Neural cell (in vitro differentiated cells): ENCODE data around the gene RASGRP4. TPM values are rescaled to one million over a fixed set of nuclear protein-coding genes. Genes with fewer than 3 reads are reported as not detected.

Experiments used
- H2AFZ ChIP-seq: fragments of 200-600, 300-800 bp; sonication (generic), shearing (Covaris generic); 2 replicates; pipeline ENCODE4 v1.6.0; 2014; ENCODE audit warnings: low read depth, mild to moderate bottlenecking, antibody characterized with exemption, low read length, moderate library complexity
- H3F3A ChIP-seq: fragments of 200-600 bp; shearing (Covaris generic); 2 replicates; pipeline ENCODE4 v1.6.1; 2016; ENCODE audit warnings: mild to moderate bottlenecking, moderate library complexity, mixed read lengths, antibody characterized with exemption, low read length; ENCODE audit not compliant: insufficient read depth, poor library complexity, severe bottlenecking
- H3K27ac ChIP-seq: fragments of 200-600, 300-800 bp; sonication (generic), shearing (Covaris generic); 2 replicates; pipeline ENCODE4 v1.5.1; 2014; ENCODE audit warnings: mild to moderate bottlenecking, low read length, moderate library complexity
- H3K27me3 ChIP-seq: fragments of 300-800, 200-600 bp; sonication (generic), shearing (Covaris generic); 2 replicates; pipeline ENCODE4 v1.6.0; 2014; ENCODE audit warnings: mild to moderate bottlenecking, low read depth, low read length, moderate library complexity; ENCODE audit not compliant: insufficient read depth
- H3K36me3 ChIP-seq: fragments of 300-800, 200-600 bp; sonication (generic), shearing (Covaris generic); 2 replicates; pipeline ENCODE4 v1.5.1; 2014; ENCODE audit warnings: mild to moderate bottlenecking, antibody characterized with exemption, low read length, moderate library complexity; ENCODE audit not compliant: insufficient read depth
- H3K4me2 ChIP-seq: fragments of 300-800, 200-600 bp; sonication (generic), shearing (Covaris generic); 2 replicates; pipeline ENCODE4 v1.6.0; 2014; ENCODE audit warnings: mild to moderate bottlenecking, low read length
- H3K4me3 ChIP-seq: fragments of 300-800, 200-600 bp; sonication (generic), shearing (Covaris generic); 2 replicates; pipeline ENCODE4 v1.5.1; 2014; ENCODE audit warnings: mild to moderate bottlenecking, low read length, moderate library complexity
- H3K79me2 ChIP-seq: fragments of 200-600 bp; shearing (Covaris generic); replicated peaks from 2 replicates; pipeline ENCODE4 v1.6.0; 2014; ENCODE audit warnings: mild to moderate bottlenecking, low read length, moderate library complexity; ENCODE audit not compliant: insufficient read depth
- H3K9ac ChIP-seq: fragments of 300-800, 200-600 bp; sonication (generic), shearing (Covaris generic); 2 replicates; pipeline ENCODE4 v1.6.1; 2016; ENCODE audit warnings: mild to moderate bottlenecking, low read length, mixed read lengths
- H3K9me2 ChIP-seq: fragments of 200-600 bp; shearing (Covaris generic); 2 replicates; pipeline ENCODE4 v1.6.1; 2016; ENCODE audit warnings: mild to moderate bottlenecking, low read length, mixed read lengths; ENCODE audit not compliant: insufficient read depth
- H3K9me3 ChIP-seq: fragments of 200-600, 300-800 bp; sonication (generic), shearing (Covaris generic); 2 replicates; pipeline ENCODE4 v1.6.1; 2016; ENCODE audit warnings: mild to moderate bottlenecking, mixed run types, low read length, moderate library complexity, mixed read lengths
- H4K20me1 ChIP-seq: fragments of 200-600 bp; shearing (Covaris generic); 2 replicates; pipeline ENCODE4 v1.6.1; 2016; ENCODE audit warnings: mild to moderate bottlenecking, mixed run types; ENCODE audit not compliant: insufficient read depth
- EP300 ChIP-seq: fragments of 450-650 bp; conservative IDR thresholded peaks from 2 replicates; pipeline ENCODE4 v1.6.1; 2014; ENCODE audit warnings: antibody characterized with exemption, mild to moderate bottlenecking, moderate library complexity; ENCODE audit not compliant: poor library complexity, severe bottlenecking
- EZH2 ChIP-seq: fragments of 200-600, 300-800 bp; shearing (Covaris generic), sonication (generic); IDR thresholded peaks from 2 replicates; pipeline ENCODE4 v1.6.1; 2014; ENCODE audit warnings: antibody characterized with exemption, low read length, borderline replicate concordance, mild to moderate bottlenecking; ENCODE audit not compliant: insufficient read depth, poor library complexity, severe bottlenecking
- MXI1 ChIP-seq: fragments of 450-650 bp; conservative IDR thresholded peaks from 2 replicates; pipeline ENCODE4 v1.6.1; 2014; ENCODE audit warnings: antibody characterized with exemption, mild to moderate bottlenecking; ENCODE audit not compliant: poor library complexity, severe bottlenecking
- POLR2AphosphoS5 ChIP-seq: IDR thresholded peaks from 2 replicates; pipeline ENCODE4 v1.6.1; 2012
- RAD21 ChIP-seq: fragments of 450-650 bp; conservative IDR thresholded peaks from 2 replicates; pipeline ENCODE4 v1.6.1; 2014; ENCODE audit warnings: antibody characterized with exemption, mild to moderate bottlenecking, moderate library complexity
- SMC3 ChIP-seq: fragments of 450-650 bp; conservative IDR thresholded peaks from 2 replicates; pipeline ENCODE4 v1.6.1; 2014; ENCODE audit warnings: antibody characterized with exemption, mild to moderate bottlenecking, moderate library complexity; ENCODE audit not compliant: poor library complexity
- TAF1 ChIP-seq: IDR thresholded peaks from 2 replicates; pipeline ENCODE4 v1.6.1; 2012; ENCODE audit warnings: low read depth
- polyA plus RNA-seq: library from polyadenylated mRNA; depleted of rRNA; stranded (reverse); fragments of >200 nt; gene quantifications from 2 replicates; pipeline ENCODE4 v1.2.3, GENCODE V29; 2014
- TF ChIP-seq, protein P1 (sequence below): IDR thresholded peaks from 2 replicates; pipeline ENCODE4 v1.6.1; 2012; ENCODE audit warnings: borderline replicate concordance
- TF ChIP-seq, protein P2 (sequence below): fragments of 450-650 bp; IDR thresholded peaks from 2 replicates; pipeline ENCODE4 v1.5.1; 2014; ENCODE audit warnings: antibody characterized with exemption, mild to moderate bottlenecking, moderate library complexity; ENCODE audit not compliant: poor library complexity, severe bottlenecking

Gene RASGRP4
- polyA plus RNA-seq, 1 donor from 2014 or later, result not detected

DNA sequence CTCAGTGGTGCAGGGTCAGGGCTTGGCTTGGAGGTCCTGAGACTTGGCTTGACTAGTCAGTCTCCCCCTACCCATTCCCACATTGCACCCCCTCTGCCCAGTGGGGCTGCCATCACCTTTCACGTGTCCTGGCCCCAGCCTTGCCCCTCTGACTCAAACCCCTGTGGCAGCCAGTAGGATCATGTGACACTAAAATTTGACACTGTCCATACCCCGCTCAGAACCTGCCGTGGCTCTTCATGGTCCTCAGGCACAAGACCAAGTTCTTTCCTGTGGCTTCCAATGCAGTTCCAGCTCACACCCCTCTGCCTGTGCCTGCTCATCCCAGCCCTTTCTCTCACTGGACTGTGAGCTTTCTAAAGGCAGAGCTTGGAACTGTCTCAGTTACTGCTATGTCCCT is 49.4 kb downstream of the RASGRP4 start:
- H4K20me1 ChIP-seq, result no peaks in the 10 kb centered on the region

DNA sequence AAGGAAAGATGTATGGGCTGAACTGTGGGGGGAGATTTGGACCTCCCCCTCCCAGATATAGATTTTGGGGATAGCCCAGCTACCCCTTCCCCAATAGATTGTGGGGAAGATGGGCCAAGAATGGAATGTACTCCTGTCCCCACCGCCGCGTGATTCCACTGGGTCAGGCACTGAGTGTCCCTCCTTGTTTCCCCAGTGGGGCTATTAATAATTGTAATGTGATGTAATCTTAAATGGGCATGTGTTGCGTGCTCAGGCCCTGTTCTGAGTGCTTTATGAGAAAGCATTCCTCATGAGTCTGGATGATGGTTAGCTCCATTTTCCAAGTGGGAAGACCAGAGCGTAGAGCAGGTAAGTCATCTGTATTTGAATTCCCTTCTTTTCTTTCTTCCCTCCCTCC is 50.3 kb downstream of the RASGRP4 start:
- Histone ChIP-seq H3K27ac (peak overlapping the region; percentile 91), H4K20me1 (no peaks in the 10 kb centered on the region)

More for the DNA sequence above, 49.4 kb downstream of the RASGRP4 start:
- Histone ChIP-seq H3K4me2 (no peak overlapping the region), H3K4me3 (peak overlapping the region; percentile 84), H3K9me2 (no peaks in the 10 kb centered on the region), H3K27me3 (no peaks in the 10 kb centered on the region), H3K27ac (no peak overlapping the region), H3K9ac (no peak overlapping the region), H3F3A (no peaks in the 10 kb centered on the region), H3K9me3 (no peaks in the 10 kb centered on the region), H3K79me2 (peaks cover 19% of the 10 kb centered on the region), H2AFZ (no peak overlapping the region), H3K36me3 (no peaks in the 10 kb centered on the region)
- TF ChIP-seq EZH2 (no peak), RAD21 (no peak), TAF1 (no peak), EP300 (no peak), POLR2AphosphoS5 (no peak)

More for the DNA sequence above, 50.3 kb downstream of the RASGRP4 start:
- no peaks in the 10 kb centered on the region for H3K27me3 ChIP-seq
- TF ChIP-seq MXI1 (no peak), SMC3 (no peak), EP300 (no peak), EZH2 (no peak), TAF1 (no peak), POLR2AphosphoS5 (no peak), RAD21 (no peak)
- TF ChIP-seq, protein P1, sequence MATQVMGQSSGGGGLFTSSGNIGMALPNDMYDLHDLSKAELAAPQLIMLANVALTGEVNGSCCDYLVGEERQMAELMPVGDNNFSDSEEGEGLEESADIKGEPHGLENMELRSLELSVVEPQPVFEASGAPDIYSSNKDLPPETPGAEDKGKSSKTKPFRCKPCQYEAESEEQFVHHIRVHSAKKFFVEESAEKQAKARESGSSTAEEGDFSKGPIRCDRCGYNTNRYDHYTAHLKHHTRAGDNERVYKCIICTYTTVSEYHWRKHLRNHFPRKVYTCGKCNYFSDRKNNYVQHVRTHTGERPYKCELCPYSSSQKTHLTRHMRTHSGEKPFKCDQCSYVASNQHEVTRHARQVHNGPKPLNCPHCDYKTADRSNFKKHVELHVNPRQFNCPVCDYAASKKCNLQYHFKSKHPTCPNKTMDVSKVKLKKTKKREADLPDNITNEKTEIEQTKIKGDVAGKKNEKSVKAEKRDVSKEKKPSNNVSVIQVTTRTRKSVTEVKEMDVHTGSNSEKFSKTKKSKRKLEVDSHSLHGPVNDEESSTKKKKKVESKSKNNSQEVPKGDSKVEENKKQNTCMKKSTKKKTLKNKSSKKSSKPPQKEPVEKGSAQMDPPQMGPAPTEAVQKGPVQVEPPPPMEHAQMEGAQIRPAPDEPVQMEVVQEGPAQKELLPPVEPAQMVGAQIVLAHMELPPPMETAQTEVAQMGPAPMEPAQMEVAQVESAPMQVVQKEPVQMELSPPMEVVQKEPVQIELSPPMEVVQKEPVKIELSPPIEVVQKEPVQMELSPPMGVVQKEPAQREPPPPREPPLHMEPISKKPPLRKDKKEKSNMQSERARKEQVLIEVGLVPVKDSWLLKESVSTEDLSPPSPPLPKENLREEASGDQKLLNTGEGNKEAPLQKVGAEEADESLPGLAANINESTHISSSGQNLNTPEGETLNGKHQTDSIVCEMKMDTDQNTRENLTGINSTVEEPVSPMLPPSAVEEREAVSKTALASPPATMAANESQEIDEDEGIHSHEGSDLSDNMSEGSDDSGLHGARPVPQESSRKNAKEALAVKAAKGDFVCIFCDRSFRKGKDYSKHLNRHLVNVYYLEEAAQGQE, result no peak
- TF ChIP-seq, protein P2, sequence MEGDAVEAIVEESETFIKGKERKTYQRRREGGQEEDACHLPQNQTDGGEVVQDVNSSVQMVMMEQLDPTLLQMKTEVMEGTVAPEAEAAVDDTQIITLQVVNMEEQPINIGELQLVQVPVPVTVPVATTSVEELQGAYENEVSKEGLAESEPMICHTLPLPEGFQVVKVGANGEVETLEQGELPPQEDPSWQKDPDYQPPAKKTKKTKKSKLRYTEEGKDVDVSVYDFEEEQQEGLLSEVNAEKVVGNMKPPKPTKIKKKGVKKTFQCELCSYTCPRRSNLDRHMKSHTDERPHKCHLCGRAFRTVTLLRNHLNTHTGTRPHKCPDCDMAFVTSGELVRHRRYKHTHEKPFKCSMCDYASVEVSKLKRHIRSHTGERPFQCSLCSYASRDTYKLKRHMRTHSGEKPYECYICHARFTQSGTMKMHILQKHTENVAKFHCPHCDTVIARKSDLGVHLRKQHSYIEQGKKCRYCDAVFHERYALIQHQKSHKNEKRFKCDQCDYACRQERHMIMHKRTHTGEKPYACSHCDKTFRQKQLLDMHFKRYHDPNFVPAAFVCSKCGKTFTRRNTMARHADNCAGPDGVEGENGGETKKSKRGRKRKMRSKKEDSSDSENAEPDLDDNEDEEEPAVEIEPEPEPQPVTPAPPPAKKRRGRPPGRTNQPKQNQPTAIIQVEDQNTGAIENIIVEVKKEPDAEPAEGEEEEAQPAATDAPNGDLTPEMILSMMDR, result no peak
- peak overlapping the region; percentile 92 for H3K9ac ChIP-seq
- no peaks in the 10 kb centered on the region for H3K9me2 ChIP-seq
- H3K4me2 ChIP-seq, result peak overlapping the region; percentile 98
- no peaks in the 10 kb centered on the region for H3K9me3 ChIP-seq
- no peaks in the 10 kb centered on the region for H3K36me3 ChIP-seq
- no peak overlapping the region for H2AFZ ChIP-seq
- H3F3A ChIP-seq, result no peaks in the 10 kb centered on the region
- peaks cover 19% of the 10 kb centered on the region for H3K79me2 ChIP-seq
- H3K4me3 ChIP-seq, result peak overlapping the region; percentile 84
